Measurements from ENCODE around the gene CRLF1. TPM values are rescaled to one million over a fixed set of nuclear protein-coding genes. Genes with fewer than 3 reads are reported as not detected.

CRLF1 gene
- total and polyA plus RNA-seq, 2 experiments from 2014 or later: 18.1 to 19.7 TPM

- TF ChIP-seq ZNF114 (CRISPR knock-in tag; IDR thresholded peaks at IDR 0.05): no peak
- no peak for TF ChIP-seq STAT1 (IDR thresholded peaks at IDR 0.05; ENCODE audit: unreplicated experiment)
Observed at GRCh38 chr19:18574691-18575291, 31.8 kb downstream of the CRLF1 start (continued).

- Histone ChIP-seq H2AFZ (peak within 1 kb of the TSS; percentile 28; the same call in 1 of the 2 replicates), H3K27me3 (ENCODE audit: insufficient read depth) (no peaks in the 10 kb centered on the region), H3K4me2 (peak within 1 kb of the TSS; percentile 100), H4K20me1 (replicated peaks; ENCODE audit: insufficient read depth) (peaks cover 31% of the 10 kb centered on the region), H3K9me2 (ENCODE audit: insufficient read depth) (no peaks in the 10 kb centered on the region), H3K4me1 (ENCODE audit: insufficient read depth) (peaks cover 8% of the 10 kb centered on the region), H3K36me3 (ENCODE audit: insufficient read depth) (peaks cover 52% of the 10 kb centered on the region), H3K27ac (ENCODE audit: low read depth) (peak within 1 kb of the TSS; percentile 80), H3F3A (replicated peaks; ENCODE audit: low read depth) (peaks cover 43% of the 10 kb centered on the region), H3K79me2 (replicated peaks; ENCODE audit: insufficient read depth) (peaks cover 29% of the 10 kb centered on the region), H3K4me3 (peak within 1 kb of the TSS; percentile 99)
- Mint-ChIP-seq H3K4me3 (peak within 1 kb of the TSS; percentile 88), H3K9me3 (no peaks in the 10 kb centered on the region), H3K4me1 (peaks cover 12% of the 10 kb centered on the region), H3K27ac (peak within 1 kb of the TSS; percentile 65), H3K27me3 (ENCODE audit: insufficient read depth, low read depth, poor library complexity) (peaks cover 20% of the 10 kb centered on the region), H3K36me3 (ENCODE audit: low read depth) (peaks cover 84% of the 10 kb centered on the region)
- peak; percentile 99 for DNase-seq (ENCODE audit: low spot score)
- ATAC-seq: peak; percentile 96
- TF ChIP-seq ETS1 (IDR thresholded peaks at IDR 0.05) (peak; percentile 97), CREB1 (CRISPR knock-in tag; IDR thresholded peaks at IDR 0.05; ENCODE audit: low read depth) (peak; percentile 96), ZNF462 (CRISPR knock-in tag; IDR thresholded peaks at IDR 0.05) (no peak), POLR2AphosphoS5 (IDR thresholded peaks at IDR 0.05; ENCODE audit: low read depth) (peak; percentile 94)
Observed at GRCh38 chr19:18571564-18572344, 34.8 kb downstream of the CRLF1 start, which contains the start of gene UBA52. Gene UBA52, plus strand, starts transcription at chr19:18571857. Its CDS starts 1,444 bp downstream, at chr19:18573301.
